Glomerular visceral epithelial cell (primary cell): Measurements from ENCODE around the gene OR2W1.

Source experiments
- DNase-seq: peaks from one replicate; pipeline ENCODE4 v3.0.0-alpha.2; 2016; ENCODE audit errors: extremely low spot score

The OR2W1 gene, protein sequence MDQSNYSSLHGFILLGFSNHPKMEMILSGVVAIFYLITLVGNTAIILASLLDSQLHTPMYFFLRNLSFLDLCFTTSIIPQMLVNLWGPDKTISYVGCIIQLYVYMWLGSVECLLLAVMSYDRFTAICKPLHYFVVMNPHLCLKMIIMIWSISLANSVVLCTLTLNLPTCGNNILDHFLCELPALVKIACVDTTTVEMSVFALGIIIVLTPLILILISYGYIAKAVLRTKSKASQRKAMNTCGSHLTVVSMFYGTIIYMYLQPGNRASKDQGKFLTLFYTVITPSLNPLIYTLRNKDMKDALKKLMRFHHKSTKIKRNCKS

DNA sequence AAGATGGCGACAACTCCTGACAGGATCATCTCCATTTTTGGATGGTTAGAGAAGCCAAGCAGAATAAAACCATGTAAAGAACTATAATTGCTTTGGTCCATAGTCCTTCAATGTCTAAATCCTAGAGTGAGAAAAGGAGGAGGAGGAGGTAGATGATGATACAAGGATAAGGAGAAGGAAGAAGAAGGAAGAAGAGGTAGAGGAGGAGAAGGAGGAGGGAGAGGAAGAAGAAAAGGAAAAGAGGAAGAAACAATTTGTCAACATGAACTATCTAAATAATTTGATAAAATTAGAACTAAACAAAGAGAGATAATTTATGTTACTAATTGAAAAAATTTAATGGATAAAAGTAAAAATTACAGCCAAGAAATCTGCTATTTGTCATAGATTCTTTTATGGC, at the start of gene OR2W1:
Gene OR2W1 (minus strand): TSS at position 101 of the 400 bp plus-strand sequence. CDS start 0 bp downstream, at position 101.
- no peak for DNase-seq

DNA sequence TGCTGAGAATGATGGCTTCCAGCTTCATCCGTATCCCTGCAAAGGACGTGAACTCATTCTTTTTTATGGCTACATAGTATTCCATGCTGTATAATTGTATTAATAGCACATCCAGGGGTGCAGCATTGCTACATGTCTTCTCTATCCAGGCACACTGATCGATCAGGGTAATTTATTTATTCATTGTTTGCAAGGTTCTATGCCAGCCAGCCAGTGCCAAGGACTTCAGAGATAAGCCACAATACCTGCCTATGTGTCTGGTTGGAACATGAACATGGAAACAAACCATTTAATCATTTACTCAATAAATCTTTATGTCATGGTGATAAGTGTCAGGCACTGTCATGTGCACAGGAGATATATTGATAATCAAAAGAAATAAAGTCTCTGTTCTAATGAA, 48.0 kb upstream of the OR2W1 start:
- no peak for DNase-seq

DNA sequence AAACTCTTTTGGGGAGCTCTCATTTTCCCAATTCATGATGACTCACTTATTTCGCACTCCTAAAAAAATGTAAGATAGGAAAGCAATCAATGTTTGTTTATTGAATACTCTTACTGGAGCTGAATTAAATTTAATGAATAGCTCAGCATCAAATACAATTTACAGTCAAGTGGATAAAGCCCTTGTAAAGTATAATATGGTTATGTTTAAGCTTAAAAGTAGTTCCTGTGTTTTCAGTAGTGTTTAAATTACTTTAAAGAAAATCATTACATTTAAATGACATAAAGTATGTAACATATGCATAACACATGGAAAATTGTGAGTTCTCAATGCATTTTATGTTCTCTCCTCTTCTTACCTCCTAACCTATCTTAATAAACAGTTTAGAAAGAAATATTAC, 42.2 kb upstream of the OR2W1 start, which contains the start of gene OR2B3:
Gene OR2B3 (minus strand): TSS at position 101 of the 400 bp plus-strand sequence. CDS start 65 bp downstream, at position 36.
- no peak for DNase-seq

DNA sequence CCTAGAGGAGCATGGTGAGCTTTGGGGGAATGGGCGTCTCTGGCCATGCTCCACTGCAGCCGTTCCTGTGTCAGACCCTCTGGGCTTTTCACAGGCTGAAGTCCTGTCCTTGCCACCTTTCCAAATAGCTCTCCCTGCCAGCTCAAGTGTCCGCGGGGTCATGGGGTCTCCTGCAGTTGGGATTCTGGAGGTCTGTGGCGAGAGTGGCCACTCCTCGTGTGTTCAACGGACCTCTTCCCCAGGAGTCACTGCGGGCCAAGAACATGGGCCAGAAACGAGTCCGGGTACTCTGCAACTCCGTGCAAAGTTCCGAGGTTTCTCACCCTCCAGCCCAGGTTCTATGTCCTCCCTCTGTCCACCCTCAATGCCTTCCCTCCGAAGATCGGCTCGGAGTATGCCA, 37.5 kb upstream of the OR2W1 start:
- DNase-seq, result no peak

DNA sequence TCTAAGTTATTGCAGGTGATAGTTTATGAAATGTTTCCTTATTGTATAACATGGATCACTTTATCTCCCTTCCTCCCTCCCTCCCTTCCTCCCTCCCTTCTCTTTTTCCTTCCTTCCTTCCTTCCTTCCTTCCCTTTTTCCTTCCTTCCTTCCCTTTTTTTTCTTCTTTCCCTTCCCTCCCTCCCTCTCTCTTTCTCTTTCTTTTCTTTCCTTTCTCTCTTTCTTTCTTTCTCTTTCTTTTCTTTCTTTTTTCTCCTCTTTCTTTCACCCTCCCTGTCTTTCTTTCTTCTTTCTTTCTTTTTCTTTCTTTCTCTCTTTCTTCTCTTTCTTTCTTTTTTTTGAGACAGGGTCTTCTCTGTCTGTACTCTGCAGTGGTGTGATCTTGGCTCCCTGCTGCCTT, 36.3 kb upstream of the OR2W1 start:
- no peak for DNase-seq

DNA sequence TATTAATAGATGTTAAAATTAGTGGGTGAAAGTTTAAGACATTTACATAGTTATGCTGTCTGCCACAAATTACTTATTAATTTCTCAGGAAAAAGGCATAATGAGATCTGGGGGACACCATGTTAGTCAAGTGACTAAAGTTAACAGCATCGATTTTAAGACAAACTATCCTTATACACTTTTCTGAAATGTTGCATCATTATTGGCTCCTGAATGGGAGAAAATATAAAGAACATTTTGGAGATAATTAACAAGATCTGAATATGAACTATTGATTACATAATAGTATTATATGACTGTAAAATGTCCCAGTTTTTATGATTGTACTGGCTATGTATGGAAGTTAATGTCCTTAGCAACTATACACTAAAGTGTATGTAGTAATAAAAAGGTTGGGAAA, 34.2 kb upstream of the OR2W1 start:
- no peak for DNase-seq

DNA sequence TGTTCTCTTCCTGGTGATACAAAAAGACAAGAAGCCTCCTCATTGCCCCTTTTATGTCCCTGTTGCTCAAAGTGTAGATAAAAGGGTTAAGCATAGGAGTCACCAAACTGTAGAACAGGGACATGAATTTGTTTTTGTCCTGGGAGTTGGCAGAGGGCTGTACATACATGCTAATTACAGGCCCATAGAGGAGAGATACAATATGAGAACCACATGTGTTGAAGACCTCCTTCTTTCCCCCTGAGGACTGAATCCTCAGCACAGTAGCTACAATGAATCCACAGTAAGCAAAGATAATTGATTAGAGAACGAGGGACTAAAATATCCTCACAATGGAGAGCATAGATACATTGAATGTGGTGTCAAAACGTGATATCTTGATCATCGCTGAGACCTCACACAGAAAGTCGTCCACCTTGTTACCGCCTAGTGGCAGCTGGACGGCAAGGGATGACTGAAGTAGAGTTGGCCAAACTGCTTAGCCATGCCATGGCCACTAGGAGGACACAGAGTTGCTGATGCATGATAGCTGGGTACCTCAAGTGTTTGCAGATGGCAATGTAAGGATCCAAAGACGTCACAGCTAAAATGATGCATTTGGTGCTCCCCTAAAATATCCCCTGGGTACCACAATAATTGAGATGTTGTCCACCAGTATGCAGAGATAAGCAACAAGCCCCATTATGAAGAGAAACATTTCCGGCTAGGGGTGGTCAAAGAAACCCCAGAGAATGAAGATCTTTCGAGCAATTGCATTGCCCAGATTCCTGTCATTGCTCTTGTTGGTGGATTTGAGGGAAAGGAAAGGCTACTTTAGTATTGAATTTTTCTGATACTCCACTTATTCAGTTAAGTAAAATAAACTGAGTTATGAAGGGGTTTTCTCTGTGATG, 27.1 kb upstream of the OR2W1 start:
- peak; percentile 26 for DNase-seq

DNA sequence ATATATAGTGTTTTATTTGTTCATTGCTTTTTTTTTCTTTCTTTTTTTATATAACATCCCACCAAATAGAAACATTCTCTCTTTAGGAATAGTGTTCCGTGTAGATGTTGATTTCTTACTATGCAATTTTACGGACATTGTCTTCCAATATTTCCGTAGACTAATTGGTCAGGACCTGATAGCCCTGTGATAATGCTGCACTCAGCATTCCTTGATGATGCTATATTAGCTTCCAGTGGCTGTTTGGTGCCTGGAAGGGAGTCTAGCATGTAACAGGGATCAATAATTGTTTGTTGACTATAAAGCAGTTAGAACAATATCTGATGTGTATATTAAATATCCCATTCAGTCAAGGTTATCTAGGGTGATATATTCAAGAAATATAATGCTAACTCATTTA, 6.7 kb upstream of the OR2W1 start:
- DNase-seq, result no peak

DNA sequence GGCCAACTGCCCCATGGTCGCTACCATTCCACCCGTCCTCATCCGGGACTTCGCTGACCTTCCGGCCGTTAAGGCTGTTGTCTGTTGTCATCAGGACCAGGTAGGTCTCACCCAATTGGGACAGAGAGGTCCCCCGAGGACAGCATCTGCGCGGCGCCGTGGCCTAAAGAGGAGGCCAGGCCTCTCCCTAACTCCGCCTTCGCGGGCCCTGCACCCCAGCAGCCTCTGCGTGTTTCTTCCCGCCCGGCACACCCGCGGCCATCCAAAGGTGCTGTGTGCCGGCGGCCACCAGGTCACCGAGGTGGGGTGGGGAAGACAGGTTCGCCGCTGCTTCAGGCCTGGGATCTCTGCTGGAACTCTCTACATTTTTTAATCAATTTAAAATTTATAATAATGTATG, 9.0 kb downstream of the OR2W1 start:
- no peak for DNase-seq

DNA sequence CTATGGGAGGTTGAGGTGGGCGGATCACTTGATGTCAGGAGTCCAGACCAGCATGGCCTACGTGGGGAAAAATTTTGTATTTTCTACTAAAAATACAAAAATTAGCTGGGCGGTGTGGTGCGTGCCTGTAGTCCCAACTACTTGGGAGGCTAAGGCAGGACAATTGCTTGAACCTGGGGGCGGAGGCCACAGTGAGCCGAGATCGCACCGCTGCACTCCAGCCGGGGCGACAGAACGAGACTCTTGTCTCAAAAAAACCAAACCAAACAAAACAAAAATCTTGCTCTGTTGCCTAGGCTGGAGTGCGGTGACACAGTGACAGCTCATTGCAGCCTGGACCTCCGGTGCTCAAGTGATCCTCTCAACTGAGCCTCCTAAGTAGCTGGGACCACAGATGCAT, 16.2 kb downstream of the OR2W1 start:
- no peak for DNase-seq

DNA sequence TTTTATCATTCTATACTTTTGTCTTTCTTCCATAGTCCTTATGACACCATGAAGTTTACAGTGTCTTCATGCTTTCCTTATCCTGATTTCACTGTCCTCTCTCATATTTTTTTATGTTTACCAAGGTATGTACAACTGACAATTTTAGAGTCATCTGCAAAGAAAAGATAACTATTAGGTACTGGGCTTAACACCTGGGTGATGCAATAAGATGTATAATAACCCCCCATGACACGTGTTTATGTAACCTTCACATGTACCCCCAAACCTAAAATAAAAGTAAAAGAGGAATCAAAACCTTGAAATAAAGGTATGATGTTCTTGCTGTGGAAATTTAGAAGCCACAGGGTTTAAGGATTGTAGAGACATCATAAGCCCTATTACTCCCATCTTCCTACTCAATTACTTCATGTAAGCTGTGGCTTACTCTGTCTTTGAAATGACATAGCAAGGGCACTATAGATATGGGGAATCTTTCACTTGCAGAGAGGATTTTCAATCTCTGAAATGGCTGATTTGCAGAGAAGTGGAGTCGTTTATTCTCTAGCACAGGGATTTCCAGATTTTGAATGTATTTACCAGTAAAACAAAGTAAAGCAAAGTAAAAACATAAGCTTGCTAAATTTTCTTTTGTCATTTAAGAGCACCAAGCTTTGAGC, 18.9 kb downstream of the OR2W1 start:
- DNase-seq, result no peak

DNA sequence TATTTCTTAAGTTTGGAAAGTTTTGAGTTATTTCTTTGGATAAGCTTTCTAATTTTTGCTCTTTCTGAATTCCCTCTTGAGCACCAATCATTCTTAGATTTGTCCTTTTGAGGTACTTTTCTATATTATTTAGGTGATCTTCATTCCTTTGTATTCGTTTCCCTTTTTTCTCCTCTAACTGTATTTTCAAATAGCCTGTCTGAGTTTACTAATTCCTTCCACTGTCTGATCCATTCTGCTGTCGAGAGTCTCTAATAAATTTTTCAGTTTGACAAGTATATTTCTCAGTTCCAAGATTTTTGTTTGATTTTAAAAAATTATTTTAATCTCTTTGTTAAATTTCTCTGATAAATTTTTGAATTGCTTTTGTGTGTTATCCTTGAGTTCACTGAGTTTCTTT, 23.5 kb downstream of the OR2W1 start:
- DNase-seq, result no peak

DNA sequence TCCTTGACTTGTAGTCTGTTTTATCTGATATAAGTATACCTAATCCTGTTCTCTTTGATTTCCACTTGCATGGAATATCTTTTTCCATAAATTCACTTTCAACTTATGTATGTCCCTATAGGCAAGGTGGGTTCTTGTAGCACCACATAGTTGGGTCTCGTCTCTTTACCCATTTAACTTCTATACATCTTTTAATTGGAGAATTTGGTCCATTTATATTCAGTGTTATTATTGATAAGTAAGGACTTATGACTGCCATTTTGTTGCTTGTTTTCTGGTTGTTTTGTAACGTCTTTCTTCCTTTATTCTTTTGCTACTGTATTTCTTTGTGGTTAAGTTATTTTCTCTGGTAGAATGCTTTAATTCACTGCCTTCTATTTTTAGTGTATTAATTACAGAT, 25.3 kb downstream of the OR2W1 start:
- no peak for DNase-seq

DNA sequence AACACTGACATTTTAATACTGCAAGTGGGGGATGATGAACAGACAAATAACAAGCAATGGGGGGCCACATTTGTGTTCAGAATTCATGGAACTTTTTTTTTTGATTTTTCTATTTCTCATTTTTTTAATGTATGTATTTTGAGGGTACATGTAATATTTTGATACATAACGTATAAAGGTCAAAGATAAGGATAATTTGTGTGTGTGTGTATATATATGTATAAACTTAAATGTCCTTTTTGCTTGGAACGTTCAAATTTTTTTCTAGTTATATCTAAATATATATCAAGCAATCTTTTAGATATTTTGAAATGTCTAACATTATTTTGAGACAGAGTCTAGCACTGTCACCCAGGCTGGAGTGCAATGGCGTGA, 27.6 kb downstream of the OR2W1 start:
- DNase-seq, result no peak

DNA sequence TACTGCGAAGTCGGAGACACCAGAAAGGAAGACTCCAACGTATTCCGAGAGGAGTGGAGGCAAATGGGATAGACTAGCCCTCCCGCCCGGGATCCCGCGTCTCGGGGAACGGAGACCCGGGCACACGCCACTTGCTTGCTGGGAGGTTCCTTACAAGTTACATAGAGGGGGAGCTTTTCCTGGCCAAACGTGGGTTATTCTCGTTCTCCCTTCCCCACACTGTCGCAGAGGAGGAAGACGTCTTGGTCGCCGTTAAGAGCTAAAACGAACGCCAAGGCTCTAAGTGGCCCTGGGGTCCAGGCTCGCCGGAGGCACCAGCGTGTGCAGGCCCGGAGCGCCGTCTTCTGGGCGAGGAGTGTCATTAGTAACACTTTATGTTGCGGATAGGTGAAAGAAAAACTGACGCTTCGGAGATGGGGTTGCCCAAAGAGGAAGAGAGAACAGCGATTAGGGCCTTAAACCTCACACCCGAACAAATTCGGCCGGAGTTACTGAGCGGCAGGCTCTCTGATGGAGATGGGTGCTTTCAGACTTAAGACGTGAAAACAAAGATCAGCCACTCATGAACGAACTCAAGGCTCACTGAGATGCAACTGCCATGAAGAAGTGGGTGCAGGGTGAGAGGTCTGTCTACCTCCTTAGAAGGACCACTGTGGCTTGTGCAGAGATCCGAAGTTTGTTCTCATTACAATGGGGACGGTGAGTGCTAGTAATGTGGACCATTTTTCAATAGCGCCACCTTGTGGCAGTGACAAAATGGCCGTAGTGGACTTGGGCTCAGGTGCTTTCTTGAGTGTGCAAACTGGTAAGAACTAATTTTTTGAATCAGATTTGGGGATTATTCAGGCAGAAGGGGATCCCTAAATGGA, 28.2 kb downstream of the OR2W1 start:
- peak; percentile 78 for DNase-seq

DNA sequence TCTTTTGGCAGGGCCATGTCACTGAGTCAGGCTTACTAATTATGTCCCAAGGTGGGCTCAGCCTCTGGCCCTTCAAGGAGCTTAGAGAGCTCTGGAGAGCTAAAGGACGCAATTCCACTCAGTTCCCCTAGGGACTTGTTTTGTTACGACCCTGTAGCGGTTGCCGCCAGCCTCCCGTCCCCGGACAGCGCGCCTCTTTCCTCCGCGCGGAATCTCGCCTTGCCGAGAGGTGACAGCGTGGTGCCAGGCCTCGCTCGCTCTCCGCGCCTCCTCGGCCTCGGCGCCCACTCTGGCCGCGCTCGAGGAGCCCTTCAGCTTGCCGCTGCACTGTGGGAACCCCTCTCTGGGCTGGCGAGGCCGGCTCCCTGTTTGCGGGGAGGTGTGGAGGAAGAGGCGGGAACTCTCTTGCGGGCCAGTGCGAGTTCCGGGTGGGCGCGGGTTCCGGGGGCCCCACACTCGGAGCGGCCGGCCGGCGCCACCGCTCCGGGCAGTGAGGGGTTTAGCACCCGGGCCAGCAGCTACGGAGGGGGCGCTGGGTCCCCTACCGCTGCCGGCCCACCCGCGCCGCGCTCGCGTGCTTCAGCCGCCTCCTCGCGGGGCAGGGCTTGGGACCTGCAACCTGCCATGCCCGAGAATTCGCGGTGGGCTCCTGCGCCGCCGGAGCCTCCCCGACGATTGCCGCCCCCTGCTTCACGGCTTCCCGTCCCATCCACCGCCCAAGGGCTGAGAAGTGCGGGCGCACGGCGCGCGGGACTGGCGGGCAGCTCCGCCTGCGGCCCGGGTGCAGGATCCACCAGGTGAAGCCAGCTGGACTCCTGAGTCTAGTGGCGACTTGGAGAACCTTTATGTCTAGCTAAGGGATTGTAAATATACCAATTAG, 30.0 kb downstream of the OR2W1 start:
- no peak for DNase-seq

DNA sequence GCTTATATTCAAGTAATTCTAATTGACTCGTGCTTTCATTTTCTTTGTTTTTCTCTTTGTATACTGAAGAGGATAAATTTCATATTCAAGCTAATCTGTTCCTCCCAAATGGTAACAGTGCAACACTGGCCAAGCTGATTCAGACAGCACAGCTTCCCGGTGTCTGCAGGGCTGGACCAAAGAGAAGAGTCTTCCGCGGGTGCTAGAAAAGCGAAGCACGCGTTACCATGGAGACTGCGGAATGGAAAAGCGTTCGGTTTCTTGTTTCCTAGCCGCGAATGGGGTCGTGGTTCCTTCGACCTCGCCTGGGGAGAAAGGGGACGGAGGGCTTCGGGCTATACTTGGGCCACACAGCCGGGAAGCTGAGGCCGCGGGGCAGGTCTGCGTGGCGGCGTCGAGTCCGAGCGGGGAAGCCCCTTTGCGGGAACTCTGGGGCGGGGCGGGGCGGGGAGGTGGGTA, 33.7 kb downstream of the OR2W1 start:
- peak; percentile 65 for DNase-seq

DNA sequence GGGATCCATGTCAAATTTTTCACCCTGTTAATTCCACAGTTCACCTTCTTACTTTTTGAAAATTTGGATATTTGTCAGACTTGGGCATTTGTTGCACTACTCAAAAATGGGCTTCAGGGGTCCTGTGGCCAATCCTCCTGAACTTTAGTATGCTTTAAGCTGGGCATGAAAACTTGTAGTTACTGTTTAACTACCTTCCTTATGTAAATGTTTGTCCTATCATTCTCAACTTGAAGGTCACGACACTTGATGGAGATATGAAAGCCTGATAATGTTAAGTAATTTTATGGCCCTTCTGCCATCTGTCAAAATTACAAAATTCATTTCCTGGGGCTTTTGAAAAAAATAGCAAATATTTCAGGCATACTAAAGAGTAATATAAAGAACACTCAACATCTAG, 35.6 kb downstream of the OR2W1 start:
- DNase-seq, result no peak

DNA sequence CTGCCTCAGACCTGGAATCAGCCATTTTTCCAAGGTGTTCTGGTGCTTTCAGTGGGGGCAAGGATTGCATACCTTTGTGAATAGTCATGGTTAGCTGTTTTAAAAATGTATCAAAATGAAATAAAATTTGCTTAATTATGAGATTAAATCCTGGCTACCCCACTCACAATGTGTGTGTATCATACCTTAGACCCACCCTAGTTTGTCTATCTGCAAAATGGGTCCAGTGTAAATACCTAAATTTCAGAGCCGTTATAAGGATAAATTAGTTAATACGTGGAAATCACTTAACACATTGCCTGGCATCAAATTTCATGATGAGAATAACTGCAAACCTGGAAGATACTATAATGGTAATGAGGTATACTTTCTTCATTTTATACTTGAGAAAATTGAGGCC, 36.9 kb downstream of the OR2W1 start:
- DNase-seq, result no peak

DNA sequence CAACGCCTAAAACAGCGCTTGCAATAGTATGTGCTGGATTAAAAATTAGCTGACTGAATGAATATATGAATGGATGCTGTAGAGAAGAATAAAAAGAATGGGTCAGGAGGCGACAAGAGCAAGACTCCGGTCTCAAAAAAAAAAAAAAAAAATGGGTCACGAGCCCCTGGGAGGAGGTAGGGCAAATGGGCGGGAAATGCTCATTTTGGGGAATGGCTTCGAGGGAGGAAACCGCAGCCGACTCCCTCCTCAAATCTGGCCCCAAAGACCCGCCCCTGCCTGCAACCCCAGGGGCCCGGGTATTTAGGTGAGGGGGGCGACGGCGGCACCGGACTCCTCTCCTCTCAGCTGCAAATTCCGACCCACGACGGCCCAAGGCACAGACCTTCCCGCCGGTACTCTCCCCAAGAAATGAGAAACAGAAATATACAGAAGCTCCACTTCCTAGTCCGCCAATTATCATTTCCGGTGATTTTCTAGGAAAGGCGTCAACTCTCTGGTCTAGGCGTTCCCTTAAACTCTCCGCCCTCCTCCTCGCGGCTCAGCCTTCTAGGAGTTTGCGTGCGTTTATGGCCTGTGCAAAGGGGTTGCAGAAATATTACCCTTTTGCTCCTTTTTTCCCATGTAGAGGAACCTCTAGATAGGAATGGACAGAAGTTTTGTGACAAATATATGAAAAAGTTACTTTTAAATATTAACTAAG, 39.6 kb downstream of the OR2W1 start, which contains the start of gene ZNF311:
Gene ZNF311 (minus strand): TSS at position 133 of the 703 bp plus-strand sequence. CDS start 1,361 bp downstream, outside the sequence.
- DNase-seq, result peak; percentile 79
